ENCODE data around the gene CHRM5. TPM values are rescaled to one million over a fixed set of nuclear protein-coding genes. Genes with fewer than 3 reads are reported as not detected.

The CHRM5 gene
- total RNA-seq, 6 donors from 2014 or later: 0.11 to 0.15 TPM; not detected in 4

DNA sequence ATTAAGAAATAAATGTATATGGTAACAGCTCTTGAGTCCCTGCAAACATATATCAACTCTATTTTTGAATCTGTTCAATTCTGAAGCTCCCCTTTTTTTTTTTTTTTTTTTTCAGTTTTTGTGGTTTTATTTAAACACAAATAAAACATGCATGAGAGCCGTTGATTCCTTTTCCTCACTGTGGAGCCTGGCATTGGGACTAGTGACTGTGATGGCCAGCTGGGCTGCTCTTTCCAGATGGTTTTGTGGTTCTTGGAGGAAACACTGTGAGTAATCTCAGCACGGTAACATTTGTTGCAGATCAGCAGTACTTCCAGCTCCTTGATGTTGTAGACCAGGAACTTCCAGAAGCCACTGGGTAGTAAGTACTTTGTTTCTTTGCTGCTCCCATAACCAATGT is 117.4 kb downstream of the CHRM5 start:
- Histone ChIP-seq H3K36me3 (peaks cover 4 to 73% (median 34%) of the 10 kb centered on the region in 4 donors), H3K4me1 (no peaks in the 10 kb centered on the region), H3K27ac (no peak overlapping the region), H3K27me3 (no peaks in the 10 kb centered on the region), H3K9me3 (no peaks in the 10 kb centered on the region), H3K4me3 (no peak overlapping the region)
- 76 to 80% methylated on average over 2 of the region's 2 CpGs for WGBS, 2 donors
- no peak for TF ChIP-seq POLR2A (IDR thresholded peaks at IDR 0.05)
- no peak for TF ChIP-seq POLR2AphosphoS5 (IDR thresholded peaks at IDR 0.05)
- TF ChIP-seq, protein P1, sequence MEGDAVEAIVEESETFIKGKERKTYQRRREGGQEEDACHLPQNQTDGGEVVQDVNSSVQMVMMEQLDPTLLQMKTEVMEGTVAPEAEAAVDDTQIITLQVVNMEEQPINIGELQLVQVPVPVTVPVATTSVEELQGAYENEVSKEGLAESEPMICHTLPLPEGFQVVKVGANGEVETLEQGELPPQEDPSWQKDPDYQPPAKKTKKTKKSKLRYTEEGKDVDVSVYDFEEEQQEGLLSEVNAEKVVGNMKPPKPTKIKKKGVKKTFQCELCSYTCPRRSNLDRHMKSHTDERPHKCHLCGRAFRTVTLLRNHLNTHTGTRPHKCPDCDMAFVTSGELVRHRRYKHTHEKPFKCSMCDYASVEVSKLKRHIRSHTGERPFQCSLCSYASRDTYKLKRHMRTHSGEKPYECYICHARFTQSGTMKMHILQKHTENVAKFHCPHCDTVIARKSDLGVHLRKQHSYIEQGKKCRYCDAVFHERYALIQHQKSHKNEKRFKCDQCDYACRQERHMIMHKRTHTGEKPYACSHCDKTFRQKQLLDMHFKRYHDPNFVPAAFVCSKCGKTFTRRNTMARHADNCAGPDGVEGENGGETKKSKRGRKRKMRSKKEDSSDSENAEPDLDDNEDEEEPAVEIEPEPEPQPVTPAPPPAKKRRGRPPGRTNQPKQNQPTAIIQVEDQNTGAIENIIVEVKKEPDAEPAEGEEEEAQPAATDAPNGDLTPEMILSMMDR (IDR thresholded peaks at IDR 0.05): no peak
- TF ChIP-seq EP300 (IDR thresholded peaks at IDR 0.05): no peak
- DNase-seq (no peak), ATAC-seq (ENCODE audit: low FRiP score in 2 of 2) (no peak)

GRCh38 chr15:34099914-34100313 is 131.6 kb downstream of the CHRM5 start:
- ATAC-seq (ENCODE audit: low FRiP score in 2 of 2) (no peak), DNase-seq (no peak)
- Histone ChIP-seq H3K9me3 (no peaks in the 10 kb centered on the region), H3K27ac (no peak overlapping the region), H3K4me3 (no peak overlapping the region), H3K36me3 (peaks cover 0 to 13% (median 4%) of the 10 kb centered on the region in 4 donors), H3K4me1 (peaks cover 21 to 25% (median 24%) of the 10 kb centered on the region in 4 donors), H3K27me3 (no peaks in the 10 kb centered on the region)
- TF ChIP-seq EP300 (IDR thresholded peaks at IDR 0.05): no peak
- no peak for TF ChIP-seq POLR2AphosphoS5 (IDR thresholded peaks at IDR 0.05)
- TF ChIP-seq POLR2A (IDR thresholded peaks at IDR 0.05): no peak
- TF ChIP-seq, protein P1 (IDR thresholded peaks at IDR 0.05): no peak
- WGBS, 2 donors: 97 to 99% methylated on average over 5 of the region's 5 CpGs

DNA sequence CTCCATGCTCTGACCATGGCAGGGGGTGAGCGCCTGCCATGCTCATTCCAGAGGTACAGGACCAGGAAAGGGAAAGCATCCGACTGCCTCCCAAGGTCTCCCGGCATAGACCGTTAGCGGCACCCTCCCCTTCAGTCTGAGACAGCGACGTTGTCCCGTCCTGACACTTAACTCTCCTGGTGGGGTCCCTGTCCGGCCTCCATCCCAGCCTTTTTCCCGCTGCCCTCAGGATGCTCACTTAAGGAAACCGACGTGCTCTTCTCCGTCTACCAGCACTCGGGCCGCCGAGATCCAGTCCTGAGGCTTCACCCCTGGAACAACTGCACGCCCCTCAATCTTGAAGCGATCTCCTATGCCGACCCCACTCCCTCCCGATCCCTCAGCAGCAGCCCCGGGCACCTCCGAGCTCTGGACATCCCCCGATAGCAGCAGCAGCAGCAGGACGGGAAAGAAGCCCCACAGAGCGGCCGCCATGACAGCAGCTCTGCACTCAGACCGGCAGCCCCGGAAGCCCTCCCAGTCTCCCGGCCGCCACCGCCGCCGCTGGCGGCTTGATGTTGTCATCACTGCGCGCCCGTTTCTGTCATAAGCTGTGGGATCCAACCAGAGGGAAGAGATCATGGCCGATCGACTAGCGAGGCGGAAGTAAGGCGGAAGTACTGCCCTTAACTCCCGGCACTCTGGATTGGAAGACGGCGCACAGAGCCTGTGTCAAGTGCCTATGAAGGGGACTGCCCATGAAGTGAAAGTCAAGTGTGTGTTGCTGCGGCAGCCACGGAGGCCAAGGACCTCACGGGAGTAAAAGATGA is 133.3 kb downstream of the CHRM5 start, which contains the start of the genes EMC7 and PGBD4:
Gene EMC7 (minus strand): TSS at position 497 of the 809 bp plus-strand sequence. CDS start 23 bp downstream, at position 474.
Gene PGBD4 (plus strand): TSS at position 718 of the 809 bp plus-strand sequence. CDS start 449 bp downstream, outside the sequence.
- H3K27ac ChIP-seq: peak within 1 kb of the TSS; percentile 80 to 93 (median 92)
- H3K36me3 ChIP-seq: no peaks in the 10 kb centered on the region
- 0% methylated on average over 28 to 48 of the region's 48 CpGs for WGBS, 2 donors
- ATAC-seq (ENCODE audit: low FRiP score in 2 of 2) (peak; percentile 99 to 100), DNase-seq (peak; percentile 98)
- no peaks in the 10 kb centered on the region for H3K9me3 ChIP-seq
- H3K4me1 ChIP-seq: peaks cover 21 to 25% (median 24%) of the 10 kb centered on the region in 4 donors
- peak within 1 kb of the TSS; percentile 59 to 91 (median 80) for H3K4me3 ChIP-seq
- TF ChIP-seq POLR2AphosphoS5 (IDR thresholded peaks at IDR 0.05) (peak; percentile 92 to 95), POLR2A (IDR thresholded peaks at IDR 0.05) (peak in 3 of 4 donors; percentile 72 to 87 (median 85)), EP300 (IDR thresholded peaks at IDR 0.05) (peak in 1 of 4 donors; percentile 33)
- TF ChIP-seq, protein P1 (IDR thresholded peaks at IDR 0.05): no peak
- H3K27me3 ChIP-seq: no peaks in the 10 kb centered on the region

GRCh38 chr15:34102175-34102925 is 134.1 kb downstream of the CHRM5 start:
- no peak for TF ChIP-seq POLR2A (IDR thresholded peaks at IDR 0.05)
- no peak for TF ChIP-seq EP300 (IDR thresholded peaks at IDR 0.05)
- TF ChIP-seq POLR2AphosphoS5 (IDR thresholded peaks at IDR 0.05): no peak
- TF ChIP-seq, protein P1 (IDR thresholded peaks at IDR 0.05): no peak
- no peak for DNase-seq
- WGBS, 2 donors: 30% methylated on average over 29 of the region's 29 CpGs

More at GRCh38 chr15:34102175-34102925, 134.1 kb downstream of the CHRM5 start:
- ATAC-seq (ENCODE audit: low FRiP score in 2 of 2): peak; percentile 17 to 60
- peak overlapping the region; percentile 80 to 93 (median 92) for H3K27ac ChIP-seq
- no peaks in the 10 kb centered on the region for H3K36me3 ChIP-seq
- H3K4me1 ChIP-seq: peaks cover 21 to 25% (median 24%) of the 10 kb centered on the region in 4 donors
- no peaks in the 10 kb centered on the region for H3K9me3 ChIP-seq
- H3K4me3 ChIP-seq: peak overlapping the region; percentile 28 to 91 (median 66)
- H3K27me3 ChIP-seq: no peaks in the 10 kb centered on the region
